Neural progenitor cell (in vitro differentiated cells): ENCODE data around the gene SPATC1L.

Source experiments
- EZH2phosphoT487 ChIP-seq: fragments of 200-600 bp; sonication (generic); IDR thresholded peaks from 2 replicates; pipeline ENCODE4 v1.6.1; 2017; ENCODE audit warnings: antibody characterized with exemption
- TF ChIP-seq, protein P1 (sequence below): fragments of 200-600 bp; sonication (generic); IDR thresholded peaks from 2 replicates; pipeline ENCODE4 v1.5.1; 2017; ENCODE audit warnings: antibody characterized with exemption, mild to moderate bottlenecking

DNA sequence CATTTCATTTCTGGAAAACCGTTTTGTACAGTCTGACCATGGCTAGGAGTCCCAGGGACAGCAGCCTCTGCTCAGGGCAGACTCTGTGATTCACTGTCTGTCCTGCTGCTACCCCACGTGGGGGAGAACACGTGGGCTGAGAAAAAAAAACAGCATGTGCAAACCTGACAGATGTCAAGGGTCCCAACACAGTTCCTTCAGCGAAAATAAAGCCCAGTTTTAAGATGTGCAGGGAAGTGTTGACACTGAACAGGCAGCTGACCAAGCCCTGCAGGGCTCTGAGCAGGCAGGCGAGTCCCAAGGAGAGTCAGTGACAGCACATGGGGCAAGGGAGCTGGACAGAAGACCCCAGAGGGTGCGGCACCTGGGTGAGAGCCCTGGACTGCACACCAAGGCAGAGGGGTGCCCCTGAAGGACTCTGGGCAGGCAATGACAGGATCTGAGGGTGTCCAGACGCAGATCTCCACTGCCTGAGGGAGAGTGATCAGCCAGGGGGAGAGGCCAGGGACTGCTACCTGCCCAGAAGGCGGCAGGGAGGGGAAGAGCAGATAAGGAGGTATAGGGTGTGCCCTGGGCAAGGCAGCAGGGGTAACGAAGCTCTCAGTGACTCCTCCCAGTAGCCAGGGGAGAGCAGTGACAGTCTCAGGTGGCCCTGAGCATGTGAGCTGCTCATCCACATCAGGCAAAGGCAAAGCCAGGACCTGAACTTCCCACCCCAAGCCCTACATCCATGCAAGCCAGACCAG lies 5.1 kb upstream of the SPATC1L start:
- TF ChIP-seq, protein P1, sequence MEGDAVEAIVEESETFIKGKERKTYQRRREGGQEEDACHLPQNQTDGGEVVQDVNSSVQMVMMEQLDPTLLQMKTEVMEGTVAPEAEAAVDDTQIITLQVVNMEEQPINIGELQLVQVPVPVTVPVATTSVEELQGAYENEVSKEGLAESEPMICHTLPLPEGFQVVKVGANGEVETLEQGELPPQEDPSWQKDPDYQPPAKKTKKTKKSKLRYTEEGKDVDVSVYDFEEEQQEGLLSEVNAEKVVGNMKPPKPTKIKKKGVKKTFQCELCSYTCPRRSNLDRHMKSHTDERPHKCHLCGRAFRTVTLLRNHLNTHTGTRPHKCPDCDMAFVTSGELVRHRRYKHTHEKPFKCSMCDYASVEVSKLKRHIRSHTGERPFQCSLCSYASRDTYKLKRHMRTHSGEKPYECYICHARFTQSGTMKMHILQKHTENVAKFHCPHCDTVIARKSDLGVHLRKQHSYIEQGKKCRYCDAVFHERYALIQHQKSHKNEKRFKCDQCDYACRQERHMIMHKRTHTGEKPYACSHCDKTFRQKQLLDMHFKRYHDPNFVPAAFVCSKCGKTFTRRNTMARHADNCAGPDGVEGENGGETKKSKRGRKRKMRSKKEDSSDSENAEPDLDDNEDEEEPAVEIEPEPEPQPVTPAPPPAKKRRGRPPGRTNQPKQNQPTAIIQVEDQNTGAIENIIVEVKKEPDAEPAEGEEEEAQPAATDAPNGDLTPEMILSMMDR: no peak
- no peak for TF ChIP-seq EZH2phosphoT487
